Inferior parietal cortex (tissue), 1 donor: ENCODE data around the gene SSH3.
"Not testable (repeated sequence)": the region's sequence is repeated elsewhere in the genome, so short reads cannot be mapped to it uniquely, and the experiment has no call there.

ENCODE experiments used
- DNase-seq: peaks from one replicate; pipeline ENCODE4 v3.0.0-alpha.2; 2016; ENCODE audit errors: extremely low spot score

Gene SSH3

GRCh38 chr11:67311556-67312082 lies 8.3 kb downstream of the SSH3 start:
- DNase-seq = no peak

- no peak for DNase-seq
Measured at GRCh38 chr11:67312187-67313021, 9.1 kb downstream of the SSH3 start.

- no peak for DNase-seq
Measured at GRCh38 chr11:67313125-67313890, 10.0 kb downstream of the SSH3 start.

GRCh38 chr11:67314218-67314617 lies 10.9 kb downstream of the SSH3 start:
- no peak for DNase-seq

- DNase-seq = no peak
Measured at GRCh38 chr11:67315325-67315909, 12.1 kb downstream of the SSH3 start.

GRCh38 chr11:67316882-67317204 lies 13.5 kb downstream of the SSH3 start:
- DNase-seq = no peak

GRCh38 chr11:67317205-67317887 lies 14.0 kb downstream of the SSH3 start:
- peak; percentile 99 for DNase-seq

- DNase-seq = no peak
Measured at GRCh38 chr11:67317888-67318555, 14.7 kb downstream of the SSH3 start.

GRCh38 chr11:67318876-67319275 lies 15.5 kb downstream of the SSH3 start:
- not testable (repeated sequence) for DNase-seq

GRCh38 chr11:67320011-67320410 lies 16.7 kb downstream of the SSH3 start:
- DNase-seq = no peak

GRCh38 chr11:67320691-67321090 lies 17.4 kb downstream of the SSH3 start:
- no peak for DNase-seq

- DNase-seq = no peak
Measured at GRCh38 chr11:67321313-67321871, 18.1 kb downstream of the SSH3 start.

- DNase-seq = no peak
Measured at GRCh38 chr11:67322049-67322448, 18.7 kb downstream of the SSH3 start.

GRCh38 chr11:67323526-67323925 lies 20.2 kb downstream of the SSH3 start:
- DNase-seq = no peak

- no peak for DNase-seq
Measured at GRCh38 chr11:67332081-67332691, 28.9 kb downstream of the SSH3 start.

- DNase-seq = no peak
Measured at GRCh38 chr11:67337257-67337656, 33.9 kb downstream of the SSH3 start.

GRCh38 chr11:67344264-67344663 lies 40.9 kb downstream of the SSH3 start:
- no peak for DNase-seq

- no peak for DNase-seq
Measured at GRCh38 chr11:67345247-67345919, 42.1 kb downstream of the SSH3 start.

GRCh38 chr11:67345920-67346819 lies 42.8 kb downstream of the SSH3 start:
- DNase-seq = no peak
